G401 (cell line): ENCODE results near the gene CAMTA2. TPM values are rescaled to one million over a fixed set of nuclear protein-coding genes. Genes with fewer than 3 reads are reported as not detected.
A peak's percentile ranks its signal among the peaks of the same experiment; 100 is the strongest.

Experiments
- DNase-seq: peaks from one replicate; pipeline ENCODE4 v3.0.0-alpha.2; 2015; ENCODE audit warnings: low spot score
- in situ Hi-C: cut with HindIII; loops from 2 replicates; pipeline ENCODE4 v1.10.0; 2016; ENCODE audit warnings: low sequenced_read_pairs, mixed read lengths
- total RNA-seq: library from RNA; depleted of rRNA; stranded (reverse); fragments of >200 nt; shearing (Covaris generic); gene quantifications from 2 replicates; pipeline ENCODE4 v1.2.3, GENCODE V29; 2014

The CAMTA2 gene
- total RNA-seq, 1 experiment from 2014 or later, result 6.9 TPM

DNA sequence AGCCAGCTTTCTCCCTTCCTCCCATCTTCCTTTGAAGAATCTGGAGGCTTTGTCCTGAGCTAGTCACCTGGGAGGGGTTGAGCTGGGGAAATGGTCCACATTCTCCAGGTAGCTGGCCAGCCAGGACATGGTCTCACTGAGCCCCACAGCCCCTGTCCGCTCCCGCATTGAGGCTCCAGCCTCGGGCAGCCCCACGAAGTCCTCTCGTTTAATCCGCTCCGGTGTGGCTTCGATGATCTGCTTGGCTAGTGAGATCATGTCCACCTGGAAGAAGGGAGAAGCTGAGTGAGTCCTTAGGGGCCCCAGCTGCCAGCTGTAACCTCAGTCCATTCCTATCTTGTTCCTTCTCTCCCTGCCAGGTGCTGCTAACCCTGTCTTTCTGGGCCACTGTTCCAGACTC lies 17.2 kb downstream of the CAMTA2 start:
- in situ Hi-C loops, result no loop called here
- no peak for DNase-seq

DNA sequence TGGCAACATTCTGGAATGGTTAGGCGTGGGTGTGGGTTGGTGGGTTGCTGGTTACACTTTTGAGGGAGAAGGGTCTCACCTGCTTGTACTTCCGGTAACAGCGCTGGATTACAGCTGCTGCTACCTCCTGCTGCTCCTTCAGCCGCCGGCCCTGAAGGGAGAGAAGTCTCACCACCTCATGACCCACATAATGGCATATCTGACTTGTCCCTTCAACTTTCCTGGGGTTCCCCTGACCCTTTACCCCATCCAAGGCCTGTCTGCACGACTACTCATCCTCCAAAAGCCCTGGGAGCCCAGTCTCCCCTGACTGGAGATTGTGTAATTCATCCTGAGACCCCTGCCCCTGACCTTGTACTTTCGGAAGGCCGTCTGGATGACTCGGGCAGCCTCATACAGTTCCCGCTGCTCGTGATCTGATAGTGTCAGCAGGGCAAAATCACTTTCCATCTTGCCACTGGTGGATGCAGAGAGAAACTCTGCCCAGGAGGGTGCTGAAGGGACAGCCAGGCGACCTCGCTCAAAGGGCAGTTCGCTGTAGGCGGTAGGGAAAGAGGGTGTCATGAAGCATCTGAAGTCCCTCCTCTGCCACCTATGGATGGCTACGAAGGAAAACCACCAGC lies 17.8 kb downstream of the CAMTA2 start:
- DNase-seq, result no peak
- in situ Hi-C loops, result no loop called here

DNA sequence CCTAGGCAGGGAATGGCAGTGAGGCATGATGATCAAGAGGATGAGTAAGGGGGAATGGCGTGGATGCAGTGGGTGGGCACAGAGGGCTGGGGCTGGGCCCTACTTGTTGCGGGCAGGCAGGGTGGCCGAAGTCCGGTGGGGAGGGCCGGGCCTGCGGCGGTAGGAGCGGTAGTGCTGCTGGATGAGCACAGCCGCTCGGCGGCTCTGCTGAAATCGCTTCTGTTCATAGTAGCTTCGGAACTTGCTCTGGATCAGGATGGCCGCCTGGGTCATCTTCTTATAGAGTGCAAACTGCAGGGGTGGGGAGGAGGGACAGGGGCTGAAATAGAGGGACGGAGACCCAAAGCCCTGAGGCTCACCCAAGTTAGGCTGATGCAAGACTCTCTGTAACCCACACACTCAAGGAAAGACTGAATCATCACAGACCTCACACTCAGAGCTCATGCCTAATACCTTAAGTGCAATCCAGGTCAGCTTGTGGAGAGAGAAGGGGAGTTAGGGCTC lies 18.4 kb downstream of the CAMTA2 start:
- in situ Hi-C loops, result no loop called here
- no peak for DNase-seq

- in situ Hi-C loops, result no loop called here
- peak; percentile 54 for DNase-seq
These were observed 18.9 kb downstream of the CAMTA2 start for GRCh38 chr17:4968486-4969046.

GRCh38 chr17:4967539-4968485 lies 19.7 kb downstream of the CAMTA2 start, which contains the start of gene SPAG7:
TSS of gene SPAG7 (minus strand) at chr17:4967817. CDS start at chr17:4967804, 13 bp downstream.
- peak; percentile 99 for DNase-seq

DNA sequence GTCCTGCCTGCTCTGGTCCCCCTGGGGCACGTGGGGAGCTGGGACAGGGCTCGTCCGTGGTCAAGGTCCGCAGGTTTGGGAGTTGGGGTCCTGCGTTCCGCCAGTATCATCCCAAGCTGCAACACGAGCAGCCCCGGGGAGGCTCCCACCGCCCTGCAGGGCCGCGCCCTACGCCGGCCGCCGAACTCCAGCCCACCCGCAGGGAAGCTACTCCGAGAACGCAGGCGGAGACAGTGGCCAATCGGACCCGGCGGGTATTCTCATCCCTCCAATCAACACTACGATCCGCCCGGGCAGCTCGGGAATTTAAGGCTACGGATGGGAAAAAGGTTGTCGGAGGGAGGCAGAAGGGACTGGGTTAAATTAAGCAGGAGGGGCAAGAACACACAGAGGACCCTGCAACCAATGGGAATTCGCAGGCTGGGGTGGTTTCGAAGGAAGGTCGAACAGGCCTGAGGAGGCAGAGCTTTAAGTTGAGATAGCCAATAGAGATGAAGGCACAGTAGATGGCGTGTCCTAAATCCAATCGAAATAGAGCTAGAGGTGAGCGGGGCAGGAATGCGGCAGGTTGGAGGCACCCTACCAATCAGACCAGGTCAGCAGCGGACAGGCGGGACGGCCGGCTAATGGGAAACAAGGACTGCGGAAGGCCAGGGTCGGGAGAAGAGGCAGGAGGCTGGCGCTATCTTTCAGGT lies 20.5 kb downstream of the CAMTA2 start:
- peak; percentile 100 for DNase-seq
- in situ Hi-C loops, result no loop called here

More at GRCh38 chr17:4967539-4968485, 19.7 kb downstream of the CAMTA2 start, which contains the start of gene SPAG7:
- in situ Hi-C loops, result no loop called here

DNA sequence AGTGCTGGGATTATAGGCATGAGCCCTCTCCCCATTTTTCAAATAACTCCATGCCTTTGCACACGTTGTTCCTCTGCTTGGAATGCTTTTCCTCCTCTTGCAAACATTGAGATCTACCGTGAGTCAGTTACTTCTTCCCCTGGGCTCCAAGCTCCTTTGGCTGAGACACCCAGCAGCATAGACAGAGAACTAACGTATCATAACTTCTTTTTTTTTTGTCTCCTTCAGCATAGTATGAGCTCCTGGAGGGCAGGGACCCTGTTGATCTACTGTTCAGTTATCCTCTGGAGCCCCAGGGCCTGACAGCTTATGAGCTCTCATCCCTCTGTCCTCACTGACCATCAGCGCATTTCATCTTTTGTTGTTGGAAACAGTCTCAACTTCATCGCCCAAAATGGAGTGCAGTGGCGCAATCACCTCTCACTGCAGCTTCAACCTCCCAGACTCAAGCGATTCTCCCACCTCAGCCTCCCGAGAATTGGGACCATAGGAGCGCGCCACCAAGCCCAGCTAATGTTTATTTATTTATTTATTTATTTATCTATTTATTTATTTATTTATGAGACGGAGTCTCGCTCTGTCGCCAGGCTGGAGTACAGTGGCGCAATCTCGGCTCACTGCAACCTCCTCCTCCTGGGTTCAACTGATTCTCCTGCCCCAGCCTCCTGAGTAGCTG lies 22.0 kb downstream of the CAMTA2 start:
- DNase-seq, result no peak
- in situ Hi-C loops, result no loop called here

GRCh38 chr17:4960279-4960922 lies 27.1 kb downstream of the CAMTA2 start:
- in situ Hi-C loops, result no loop called here
- DNase-seq, result no peak

GRCh38 chr17:4959261-4959965 lies 28.1 kb downstream of the CAMTA2 start:
- no peak for DNase-seq
- in situ Hi-C loops, result no loop called here

GRCh38 chr17:4958102-4958501 lies 29.4 kb downstream of the CAMTA2 start:
- in situ Hi-C loops, result no loop called here
- no peak for DNase-seq

DNA sequence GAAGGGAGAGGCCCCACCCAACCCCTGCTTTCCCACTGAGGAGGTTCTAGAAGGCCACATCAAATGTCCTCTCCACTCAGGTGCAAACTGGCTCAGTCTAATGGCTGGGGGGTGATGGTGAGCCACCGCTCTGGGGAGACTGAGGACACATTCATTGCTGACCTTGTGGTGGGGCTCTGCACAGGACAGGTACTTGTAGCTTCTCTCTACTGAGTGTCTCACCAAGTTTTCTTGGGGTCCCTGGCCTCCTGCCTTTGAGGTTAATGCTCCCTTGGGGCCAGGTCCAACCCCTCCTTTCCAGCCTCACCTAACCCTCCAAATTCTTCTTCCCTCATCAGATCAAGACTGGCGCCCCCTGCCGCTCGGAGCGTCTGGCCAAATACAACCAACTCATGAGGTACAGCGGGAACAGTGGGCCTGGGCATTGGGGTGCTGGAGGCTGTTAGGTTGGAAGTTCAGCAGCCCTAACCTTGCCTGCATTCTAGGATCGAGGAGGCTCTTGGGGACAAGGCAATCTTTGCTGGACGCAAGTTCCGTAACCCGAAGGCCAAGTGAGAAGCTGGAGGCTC lies 30.9 kb downstream of the CAMTA2 start:
- in situ Hi-C loops, result no loop called here
- DNase-seq, result no peak

- in situ Hi-C loops, result no loop called here
- DNase-seq, result no peak
These were observed 32.4 kb downstream of the CAMTA2 start for GRCh38 chr17:4955091-4955490.

- in situ Hi-C loops, result no loop called here
- DNase-seq, result no peak
These were observed 34.0 kb downstream of the CAMTA2 start for GRCh38 chr17:4953451-4953961.

- in situ Hi-C loops, result no loop called here
- peak; percentile 32 for DNase-seq
These were observed 36.0 kb downstream of the CAMTA2 start for GRCh38 chr17:4951486-4951885.

- DNase-seq, result peak; percentile 27
These were observed 36.7 kb downstream of the CAMTA2 start, which contains the start of gene ENO3 for GRCh38 chr17:4950746-4951204. TSS of gene ENO3 (plus strand) at chr17:4951119. CDS start at chr17:4951830, 711 bp downstream.

DNA sequence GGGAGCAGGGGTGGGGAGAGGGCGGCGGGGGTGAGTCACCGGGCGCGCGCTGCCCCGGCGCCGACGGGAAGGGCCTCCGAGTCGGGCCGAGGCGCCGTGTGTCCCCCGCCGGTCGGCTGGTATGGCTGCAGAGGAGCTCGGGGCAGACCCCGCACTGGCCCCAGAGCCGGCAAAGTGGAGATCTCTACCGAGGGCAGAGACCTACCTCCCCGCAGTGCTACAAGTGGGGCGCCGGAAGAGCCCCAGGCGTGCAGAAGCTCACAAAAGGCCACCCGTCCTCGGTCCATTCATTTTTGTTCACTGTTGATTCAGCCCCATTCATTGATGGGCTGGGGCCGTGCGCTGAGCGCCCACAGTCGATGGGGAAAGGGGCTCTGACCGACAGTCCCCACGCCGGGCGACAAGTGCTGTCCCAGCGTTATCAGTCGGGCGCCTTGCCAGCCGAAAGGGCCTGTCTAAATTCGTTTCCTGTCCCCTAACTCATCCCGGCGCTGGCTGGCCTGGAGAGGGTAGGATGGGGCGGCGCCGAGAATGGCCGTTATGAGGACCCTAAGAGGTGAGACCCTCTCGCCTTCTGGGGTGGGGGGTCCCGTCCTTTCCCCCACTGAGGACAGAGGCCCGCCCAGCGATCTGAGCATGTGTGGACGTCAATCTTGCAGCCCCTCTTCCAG lies 37.3 kb downstream of the CAMTA2 start:
- in situ Hi-C loops, result no loop called here
- DNase-seq, result peak; percentile 25

More at GRCh38 chr17:4950746-4951204, 36.7 kb downstream of the CAMTA2 start, which contains the start of gene ENO3:
- in situ Hi-C loops, result no loop called here
